Panc1 (cell line): ENCODE data around the gene IFT122. TPM values are rescaled to one million over a fixed set of nuclear protein-coding genes. Genes with fewer than 3 reads are reported as not detected.

Source experiments
- ATAC-seq: fragments of 200-7000 bp; cut with Tn5 transposase; 2 replicates; pipeline ENCODE4 v1.9.1; 2020; ENCODE audit warnings: mild to moderate bottlenecking, moderate library complexity
- BruUV-seq: library from RNA; stranded (reverse); fragments of 400-500 nt; replicated peaks from 2 replicates; lab custom pipeline; 2021; lab: Mats Ljungman, UMichigan
- CTCF ChIA-PET: fragments of 300-600 bp; sonication (Branson Sonifier 250); formaldehyde crosslinking; loops from one replicate; lab custom pipeline; 2022; ENCODE audit warnings: antibody characterized with exemption; lab: Charles Lee
- POLR2A ChIA-PET: fragments of 300-600 bp; sonication (Branson Sonifier 250); formaldehyde crosslinking; loops from one replicate; lab custom pipeline; 2022; ENCODE audit warnings: antibody characterized with exemption; lab: Charles Lee
- DNase-seq: peaks from one replicate; pipeline ENCODE4 v3.0.0-alpha.2; 2010; ENCODE audit warnings: low read depth, low spot score
- H3K27ac ChIP-seq: 2 replicates; pipeline ENCODE4 v1.5.1; 2011; ENCODE audit warnings: mild to moderate bottlenecking, low read length, inconsistent platforms
- H3K27me3 ChIP-seq: fragments of 200-500 bp; sonication (Bioruptor generic); 2 replicates; pipeline ENCODE4 v1.6.0; 2014; ENCODE audit warnings: low read length, inconsistent platforms; ENCODE audit not compliant: control insufficient read depth, insufficient read depth
- H3K36me3 ChIP-seq: fragments of 200-500 bp; sonication (Bioruptor generic); 2 replicates; pipeline ENCODE4 v1.5.1; 2014; ENCODE audit warnings: inconsistent platforms, mild to moderate bottlenecking, low read length, moderate library complexity; ENCODE audit not compliant: control insufficient read depth, insufficient read depth
- H3K4me1 ChIP-seq: 2 replicates; pipeline ENCODE4 v1.5.1; 2011; ENCODE audit warnings: inconsistent platforms, mild to moderate bottlenecking, low read length, moderate library complexity; ENCODE audit not compliant: control insufficient read depth, insufficient read depth
- H3K4me3 ChIP-seq, 2 experiments: 2 replicates each; pipeline ENCODE4 v1.5.1; 2011 to 2012; ENCODE audit warnings: low read depth in 2 of 2, low read length in 2 of 2, mild to moderate bottlenecking in 2 of 2, inconsistent platforms in 1 of 2, moderate library complexity in 1 of 2
- H3K9me3 ChIP-seq: fragments of 200-500 bp; sonication (Bioruptor generic); 2 replicates; pipeline ENCODE4 v1.5.1; 2014; ENCODE audit warnings: low read depth, mild to moderate bottlenecking, inconsistent platforms, low read length, moderate library complexity; ENCODE audit not compliant: control insufficient read depth, insufficient read depth
- POLR2AphosphoS5 ChIP-seq: IDR thresholded peaks from 2 replicates; pipeline ENCODE4 v1.6.1; 2012; ENCODE audit warnings: mild to moderate bottlenecking, low read depth, low read length, moderate library complexity
- SIN3A ChIP-seq: IDR thresholded peaks from 2 replicates; pipeline ENCODE4 v1.6.1; 2012; ENCODE audit warnings: low read depth, mild to moderate bottlenecking, low read length, moderate library complexity, borderline replicate concordance; ENCODE audit not compliant: insufficient read depth
- TCF7L2 ChIP-seq: IDR thresholded peaks from 2 replicates; pipeline ENCODE4 v1.6.1; 2011; ENCODE audit warnings: mild to moderate bottlenecking, low read depth, low read length, inconsistent platforms
- in situ Hi-C: cut with HindIII; loops from 2 replicates; pipeline ENCODE4 v1.10.0; 2016; ENCODE audit warnings: low sequenced_read_pairs, low pct_unique_long_range_greater_than_20kb
- intact Hi-C: fragments of 100-400 bp; cut with micrococcal nuclease; formaldehyde crosslinking; loops from one replicate; pipeline ENCODE4 v1.10.0; 2022; ENCODE audit not compliant: unreplicated experiment
- total RNA-seq: library from RNA; stranded (reverse); gene quantifications from one replicate; pipeline ENCODE4 v1.2.1, GENCODE V29; 2021; ENCODE audit not compliant: unreplicated experiment
- TF ChIP-seq, protein P1 (sequence below), 2 experiments: IDR thresholded peaks; 2 replicates each; pipeline ENCODE4 v1.6.1; 2011 to 2012; ENCODE audit warnings: low read depth in 2 of 2, control low read depth in 1 of 2, low read length in 1 of 2, mild to moderate bottlenecking in 1 of 2, moderate library complexity in 1 of 2; ENCODE audit not compliant: insufficient read depth in 1 of 2
- TF ChIP-seq, protein P2 (sequence below): fragments of 450-650 bp; IDR thresholded peaks from 2 replicates; pipeline ENCODE4 v1.5.1; 2017; ENCODE audit warnings: mild to moderate bottlenecking

Gene IFT122
- total RNA-seq, 1 experiment from 2014 or later: 52.4 TPM

DNA sequence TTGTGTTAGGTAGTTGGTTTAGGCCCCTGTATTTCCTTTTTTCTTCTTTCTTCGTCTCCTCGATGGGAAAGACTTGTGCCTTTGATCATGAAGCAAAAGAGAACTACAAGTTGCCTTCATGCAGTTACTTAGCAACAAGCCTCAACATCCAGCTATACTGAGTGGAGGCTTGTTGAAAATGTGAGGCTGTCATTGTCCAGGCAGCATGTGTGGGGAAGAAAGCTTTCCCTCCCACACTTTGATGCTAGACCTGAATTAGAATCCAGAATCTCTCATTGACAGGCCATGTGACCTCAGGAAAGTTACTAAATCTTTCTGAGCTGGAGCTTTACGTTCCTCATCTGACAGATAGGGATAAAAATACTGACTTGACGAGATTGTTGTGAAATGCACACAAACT is 23.7 kb downstream of the IFT122 start:
- DNase-seq (no peak), ATAC-seq (no peak)
- no peak for TF ChIP-seq POLR2AphosphoS5
- TF ChIP-seq, protein P1, sequence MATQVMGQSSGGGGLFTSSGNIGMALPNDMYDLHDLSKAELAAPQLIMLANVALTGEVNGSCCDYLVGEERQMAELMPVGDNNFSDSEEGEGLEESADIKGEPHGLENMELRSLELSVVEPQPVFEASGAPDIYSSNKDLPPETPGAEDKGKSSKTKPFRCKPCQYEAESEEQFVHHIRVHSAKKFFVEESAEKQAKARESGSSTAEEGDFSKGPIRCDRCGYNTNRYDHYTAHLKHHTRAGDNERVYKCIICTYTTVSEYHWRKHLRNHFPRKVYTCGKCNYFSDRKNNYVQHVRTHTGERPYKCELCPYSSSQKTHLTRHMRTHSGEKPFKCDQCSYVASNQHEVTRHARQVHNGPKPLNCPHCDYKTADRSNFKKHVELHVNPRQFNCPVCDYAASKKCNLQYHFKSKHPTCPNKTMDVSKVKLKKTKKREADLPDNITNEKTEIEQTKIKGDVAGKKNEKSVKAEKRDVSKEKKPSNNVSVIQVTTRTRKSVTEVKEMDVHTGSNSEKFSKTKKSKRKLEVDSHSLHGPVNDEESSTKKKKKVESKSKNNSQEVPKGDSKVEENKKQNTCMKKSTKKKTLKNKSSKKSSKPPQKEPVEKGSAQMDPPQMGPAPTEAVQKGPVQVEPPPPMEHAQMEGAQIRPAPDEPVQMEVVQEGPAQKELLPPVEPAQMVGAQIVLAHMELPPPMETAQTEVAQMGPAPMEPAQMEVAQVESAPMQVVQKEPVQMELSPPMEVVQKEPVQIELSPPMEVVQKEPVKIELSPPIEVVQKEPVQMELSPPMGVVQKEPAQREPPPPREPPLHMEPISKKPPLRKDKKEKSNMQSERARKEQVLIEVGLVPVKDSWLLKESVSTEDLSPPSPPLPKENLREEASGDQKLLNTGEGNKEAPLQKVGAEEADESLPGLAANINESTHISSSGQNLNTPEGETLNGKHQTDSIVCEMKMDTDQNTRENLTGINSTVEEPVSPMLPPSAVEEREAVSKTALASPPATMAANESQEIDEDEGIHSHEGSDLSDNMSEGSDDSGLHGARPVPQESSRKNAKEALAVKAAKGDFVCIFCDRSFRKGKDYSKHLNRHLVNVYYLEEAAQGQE (IDR thresholded peaks at IDR 0.05; ENCODE audit: insufficient read depth in 1 of 2, low read depth in 2 of 2, low read length in 1 of 2): no peak
- TF ChIP-seq, protein P2, sequence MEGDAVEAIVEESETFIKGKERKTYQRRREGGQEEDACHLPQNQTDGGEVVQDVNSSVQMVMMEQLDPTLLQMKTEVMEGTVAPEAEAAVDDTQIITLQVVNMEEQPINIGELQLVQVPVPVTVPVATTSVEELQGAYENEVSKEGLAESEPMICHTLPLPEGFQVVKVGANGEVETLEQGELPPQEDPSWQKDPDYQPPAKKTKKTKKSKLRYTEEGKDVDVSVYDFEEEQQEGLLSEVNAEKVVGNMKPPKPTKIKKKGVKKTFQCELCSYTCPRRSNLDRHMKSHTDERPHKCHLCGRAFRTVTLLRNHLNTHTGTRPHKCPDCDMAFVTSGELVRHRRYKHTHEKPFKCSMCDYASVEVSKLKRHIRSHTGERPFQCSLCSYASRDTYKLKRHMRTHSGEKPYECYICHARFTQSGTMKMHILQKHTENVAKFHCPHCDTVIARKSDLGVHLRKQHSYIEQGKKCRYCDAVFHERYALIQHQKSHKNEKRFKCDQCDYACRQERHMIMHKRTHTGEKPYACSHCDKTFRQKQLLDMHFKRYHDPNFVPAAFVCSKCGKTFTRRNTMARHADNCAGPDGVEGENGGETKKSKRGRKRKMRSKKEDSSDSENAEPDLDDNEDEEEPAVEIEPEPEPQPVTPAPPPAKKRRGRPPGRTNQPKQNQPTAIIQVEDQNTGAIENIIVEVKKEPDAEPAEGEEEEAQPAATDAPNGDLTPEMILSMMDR: no peak
- TF ChIP-seq SIN3A: no peak
- TF ChIP-seq TCF7L2: no peak
- ChIA-PET POLR2A (interaction anchor here (0.6 kb wide), 1 partner anchor 458 kb away, joined by 3 read pairs; no protein-coding TSS in a partner anchor), CTCF (no interaction called here)
- no peaks in the 10 kb centered on the region for H3K9me3 ChIP-seq
- no peak overlapping the region for H3K4me3 ChIP-seq
- in situ Hi-C loops (no loop called here), intact Hi-C loops (no loop called here)
- H3K27ac ChIP-seq: no peak overlapping the region
- 0 out of 2 replicates have a peak, but pooled peaks cover 4% of the 10 kb centered on the region for H3K36me3 ChIP-seq
- H3K27me3 ChIP-seq: no peaks in the 10 kb centered on the region
- no TSS peak for BruUV-seq
- 0 out of 2 replicates have a peak, but pooled peaks cover 5% of the 10 kb centered on the region for H3K4me1 ChIP-seq

DNA sequence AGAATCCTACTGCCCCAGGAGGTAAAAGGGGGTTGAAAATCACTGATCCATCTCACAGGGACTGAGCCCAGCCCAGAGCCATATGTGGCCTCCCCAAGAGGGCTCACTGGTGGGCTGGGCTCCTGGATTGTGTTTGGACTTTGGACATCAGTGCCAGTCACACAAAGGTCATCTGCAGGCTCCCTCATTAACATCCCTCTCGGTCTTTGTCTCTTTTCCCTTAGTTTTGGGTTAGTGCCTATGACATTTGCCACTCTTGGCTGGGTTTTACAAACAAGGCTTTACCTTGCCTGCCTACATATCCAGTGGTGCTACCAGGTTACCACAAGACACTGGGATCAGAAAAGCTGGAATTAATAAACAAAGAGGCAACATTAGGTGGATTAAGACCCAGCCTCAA is 27.9 kb downstream of the IFT122 start:
- H3K9me3 ChIP-seq: no peaks in the 10 kb centered on the region
- CTCF ChIA-PET: no interaction called here
- DNase-seq: no peak
- in situ Hi-C loops (no loop called here), intact Hi-C loops (no loop called here)
- ATAC-seq: no peak
- BruUV-seq: no TSS peak
- H3K4me1 ChIP-seq: no peaks in the 10 kb centered on the region
- H3K27me3 ChIP-seq: no peaks in the 10 kb centered on the region
- POLR2A ChIA-PET: no interaction called here
- TF ChIP-seq SIN3A: no peak
- H3K27ac ChIP-seq: no peak overlapping the region
- 0 out of 2 replicates have a peak, but pooled peaks cover 2% of the 10 kb centered on the region for H3K36me3 ChIP-seq
- H3K4me3 ChIP-seq: no peak overlapping the region

DNA sequence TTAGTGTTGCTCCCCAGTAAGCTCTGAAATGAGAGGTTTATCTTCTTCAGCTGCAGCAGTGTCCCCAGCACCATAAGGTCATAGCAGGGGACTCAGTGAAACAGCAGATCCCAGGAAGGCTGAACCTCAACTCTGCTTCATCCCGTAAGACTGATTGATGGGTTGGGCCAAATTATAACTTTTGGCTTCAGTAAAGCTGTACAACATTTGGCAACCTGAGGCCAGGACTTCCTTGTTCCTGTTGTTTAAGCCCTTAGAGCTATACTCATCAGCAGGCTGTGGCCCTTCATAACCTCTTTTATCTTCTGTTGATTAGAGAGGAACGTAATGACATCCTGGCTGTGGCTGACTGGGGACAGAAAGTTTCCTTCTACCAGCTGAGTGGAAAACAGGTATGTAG is 29.0 kb downstream of the IFT122 start:
- no peaks in the 10 kb centered on the region for H3K4me1 ChIP-seq
- POLR2A ChIA-PET: no interaction called here
- no peaks in the 10 kb centered on the region for H3K36me3 ChIP-seq
- no peak for DNase-seq
- H3K9me3 ChIP-seq: no peaks in the 10 kb centered on the region
- ATAC-seq: no peak
- H3K27ac ChIP-seq: no peak overlapping the region
- intact Hi-C loops (no loop called here), in situ Hi-C loops (no loop called here)
- TF ChIP-seq SIN3A: no peak
- TF ChIP-seq, protein P1 (IDR thresholded peaks at IDR 0.05; ENCODE audit: insufficient read depth in 1 of 2, low read depth in 2 of 2, low read length in 1 of 2): no peak
- no peaks in the 10 kb centered on the region for H3K27me3 ChIP-seq
- CTCF ChIA-PET: no interaction called here
- no peak overlapping the region for H3K4me3 ChIP-seq
- BruUV-seq: no TSS peak
